Activated T-cell treated with anti-CD3 and anti-CD28 coated beads for 24 hours (primary cell): ENCODE measurements around the gene MFSD12.
"Not testable (repeated sequence)": the region's sequence is repeated elsewhere in the genome, so short reads cannot be mapped to it uniquely, and the experiment has no call there.

ENCODE experiments used
- DNase-seq: peaks from one replicate; pipeline ENCODE4 v3.0.0-alpha.2; 2020; ENCODE audit warnings: low read depth

Gene MFSD12

GRCh38 chr19:3522421-3523360, 34.7 kb downstream of the MFSD12 start:
- no peak for DNase-seq

GRCh38 chr19:3521104-3521445, 36.3 kb downstream of the MFSD12 start:
- no peak for DNase-seq

- DNase-seq: no peak
Measured at GRCh38 chr19:3520166-3521103, 37.0 kb downstream of the MFSD12 start.

GRCh38 chr19:3519126-3519525, 38.3 kb downstream of the MFSD12 start:
- no peak for DNase-seq

- DNase-seq: no peak
Measured at GRCh38 chr19:3518659-3519058, 38.7 kb downstream of the MFSD12 start.

- DNase-seq: no peak
Measured at GRCh38 chr19:3518255-3518654, 39.1 kb downstream of the MFSD12 start.

- DNase-seq: no peak
Measured at GRCh38 chr19:3517638-3518037, 39.7 kb downstream of the MFSD12 start.

- DNase-seq: no peak
Measured at GRCh38 chr19:3516675-3517207, 40.6 kb downstream of the MFSD12 start.

GRCh38 chr19:3515891-3516422, 41.4 kb downstream of the MFSD12 start:
- no peak for DNase-seq

GRCh38 chr19:3514930-3515329, 42.5 kb downstream of the MFSD12 start:
- DNase-seq: no peak

- DNase-seq: no peak
Measured at GRCh38 chr19:3513229-3514140, 43.9 kb downstream of the MFSD12 start.

GRCh38 chr19:3512562-3513228, 44.7 kb downstream of the MFSD12 start:
- no peak for DNase-seq

- DNase-seq: no peak
Measured at GRCh38 chr19:3511506-3512251, 45.7 kb downstream of the MFSD12 start.

- DNase-seq: no peak
Measured at GRCh38 chr19:3510727-3511126, 46.7 kb downstream of the MFSD12 start.

GRCh38 chr19:3509566-3509989, 47.8 kb downstream of the MFSD12 start:
- DNase-seq: no peak

GRCh38 chr19:3508771-3509535, 48.4 kb downstream of the MFSD12 start:
- DNase-seq: no peak

GRCh38 chr19:3508121-3508661, 49.2 kb downstream of the MFSD12 start:
- not testable (repeated sequence) for DNase-seq

GRCh38 chr19:3507371-3508120, 49.8 kb downstream of the MFSD12 start:
- no peak for DNase-seq
